Stomach (tissue), 4 donors: Measurements from ENCODE around the gene CXCL8.

Source experiments
- POLR2A ChIP-seq, 4 donors: fragments of 450-650 bp; IDR thresholded peaks; one replicate each; pipeline ENCODE4 v1.6.1; 2016; ENCODE audit warnings: antibody characterized with exemption in 4 of 4, control low read depth in 2 of 4, mild to moderate bottlenecking in 1 of 4, moderate library complexity in 1 of 4
- POLR2AphosphoS5 ChIP-seq, 3 donors: sonication (generic); formaldehyde crosslinking; IDR thresholded peaks; one replicate each; pipeline ENCODE4 v1.6.1; 2016; ENCODE audit warnings: antibody characterized with exemption in 3 of 3
- TF ChIP-seq, protein P1 (sequence below), 7 experiments: fragments of 450-650 bp in 4 of 7; fragments of 200-600 bp in 3 of 7; sonication (generic) in 3 of 7; IDR thresholded peaks; one replicate each; pipeline ENCODE4 v1.5.1; 2016 to 2019; ENCODE audit warnings: antibody characterized with exemption in 7 of 7, control low read depth in 2 of 7, mild to moderate bottlenecking in 1 of 7

DNA sequence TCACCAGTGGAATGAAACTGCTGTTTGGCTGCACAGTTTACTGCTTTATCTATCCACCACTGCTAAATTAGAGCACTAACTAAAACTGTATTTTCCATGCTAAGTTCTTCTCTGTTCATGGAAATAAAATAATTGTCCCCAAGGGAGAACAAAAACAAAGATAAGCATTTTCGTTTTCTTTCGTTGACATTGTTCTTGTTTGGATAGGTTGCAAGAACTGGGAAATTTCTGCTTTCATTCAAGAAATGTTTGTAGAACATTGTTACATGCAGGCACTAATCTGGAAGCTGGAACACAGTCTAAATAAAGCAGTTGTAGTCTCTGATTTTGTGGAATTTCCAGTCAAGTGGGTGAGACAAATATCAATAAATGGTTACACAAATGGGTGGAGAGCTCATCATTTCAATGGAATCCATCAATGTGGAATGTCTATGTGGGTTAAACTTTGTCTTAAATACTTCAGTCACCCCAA lies 5.8 kb upstream of the CXCL8 start:
- TF ChIP-seq, protein P1, sequence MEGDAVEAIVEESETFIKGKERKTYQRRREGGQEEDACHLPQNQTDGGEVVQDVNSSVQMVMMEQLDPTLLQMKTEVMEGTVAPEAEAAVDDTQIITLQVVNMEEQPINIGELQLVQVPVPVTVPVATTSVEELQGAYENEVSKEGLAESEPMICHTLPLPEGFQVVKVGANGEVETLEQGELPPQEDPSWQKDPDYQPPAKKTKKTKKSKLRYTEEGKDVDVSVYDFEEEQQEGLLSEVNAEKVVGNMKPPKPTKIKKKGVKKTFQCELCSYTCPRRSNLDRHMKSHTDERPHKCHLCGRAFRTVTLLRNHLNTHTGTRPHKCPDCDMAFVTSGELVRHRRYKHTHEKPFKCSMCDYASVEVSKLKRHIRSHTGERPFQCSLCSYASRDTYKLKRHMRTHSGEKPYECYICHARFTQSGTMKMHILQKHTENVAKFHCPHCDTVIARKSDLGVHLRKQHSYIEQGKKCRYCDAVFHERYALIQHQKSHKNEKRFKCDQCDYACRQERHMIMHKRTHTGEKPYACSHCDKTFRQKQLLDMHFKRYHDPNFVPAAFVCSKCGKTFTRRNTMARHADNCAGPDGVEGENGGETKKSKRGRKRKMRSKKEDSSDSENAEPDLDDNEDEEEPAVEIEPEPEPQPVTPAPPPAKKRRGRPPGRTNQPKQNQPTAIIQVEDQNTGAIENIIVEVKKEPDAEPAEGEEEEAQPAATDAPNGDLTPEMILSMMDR (IDR thresholded peaks at IDR 0.05): no peak
- TF ChIP-seq POLR2A (IDR thresholded peaks at IDR 0.05) (no peak), POLR2AphosphoS5 (IDR thresholded peaks at IDR 0.05) (no peak)
